Stimulated activated CD4-positive, alpha-beta T cell treated with anti-CD3 and anti-CD28 coated beads, Interleukin-15, amount 100 ng/mL, for 24 hours (primary cell): ENCODE data around the gene MAST4.
"Not testable (repeated sequence)": the region's sequence is repeated elsewhere in the genome, so short reads cannot be mapped to it uniquely, and the experiment has no call there.

ENCODE experiments used
- DNase-seq: peaks from one replicate; pipeline ENCODE4 v3.0.0-alpha.2; 2020

Gene MAST4

GRCh38 chr5:66752668-66753067, 156.5 kb downstream of the MAST4 start:
- DNase-seq: not testable (repeated sequence)

DNA sequence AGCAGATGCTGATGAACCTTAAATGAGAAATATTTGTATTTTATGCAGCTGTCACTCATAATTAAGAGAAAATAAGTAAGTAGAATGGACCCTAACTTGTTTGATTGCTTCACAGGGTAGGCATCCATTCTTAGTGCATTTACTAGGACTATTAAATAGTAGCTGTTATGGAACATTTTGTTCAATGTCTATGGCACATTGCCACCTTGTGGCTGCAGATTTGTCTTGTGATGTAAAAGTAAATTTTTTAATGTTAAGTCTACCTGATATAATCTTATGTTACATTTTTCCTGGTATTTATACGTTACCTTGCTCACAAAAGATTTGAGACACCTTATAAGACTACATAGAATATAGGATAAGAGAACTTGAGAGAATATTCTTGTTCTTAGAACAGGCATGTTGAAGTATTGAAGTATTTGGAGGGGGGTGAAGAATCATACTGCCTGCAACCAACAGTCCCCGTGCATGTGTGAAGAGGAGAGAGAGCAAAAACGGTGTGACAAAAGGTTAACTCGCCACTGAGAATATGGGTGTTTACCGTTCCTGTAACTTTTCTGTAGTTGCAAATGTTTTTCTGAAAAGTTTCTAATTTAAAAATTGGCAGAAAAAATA, 161.1 kb downstream of the MAST4 start:
- peak; percentile 46 for DNase-seq

GRCh38 chr5:66757834-66758371, 161.7 kb downstream of the MAST4 start:
- no peak for DNase-seq

DNA sequence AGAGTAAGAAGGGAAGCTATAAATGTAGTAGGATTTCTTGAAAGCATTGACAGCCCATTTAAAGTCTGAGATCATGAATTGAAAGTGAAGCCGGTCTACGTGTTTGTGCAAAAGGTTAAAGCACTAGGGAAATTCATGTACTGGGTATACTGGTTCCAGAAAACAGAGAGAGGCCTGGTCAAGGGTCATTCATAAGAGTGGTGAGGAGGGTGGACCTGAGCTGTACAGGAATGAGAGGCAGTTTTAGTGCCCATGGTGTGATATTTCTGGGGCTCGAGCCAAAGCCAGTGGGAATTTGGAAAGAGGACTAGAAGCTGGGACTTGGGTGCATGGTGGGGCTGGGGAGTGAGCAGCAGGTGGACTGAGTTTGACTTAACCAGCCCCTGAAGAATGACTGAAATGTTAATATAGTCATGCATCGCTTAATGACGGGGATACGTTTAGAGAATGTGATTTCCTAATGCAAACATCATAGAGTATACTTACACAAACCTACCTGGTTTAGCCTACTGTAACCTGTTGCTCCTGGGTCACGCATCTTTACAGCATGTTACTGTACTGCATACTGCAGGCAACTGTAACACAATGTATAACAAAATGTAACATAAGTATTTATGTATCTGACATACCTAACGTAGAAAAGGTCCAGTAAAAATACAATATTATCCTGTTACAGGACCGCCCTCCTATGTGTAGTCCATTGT, 173.0 kb downstream of the MAST4 start:
- no peak for DNase-seq

- DNase-seq: no peak
Observed at GRCh38 chr5:66769839-66770617, 173.8 kb downstream of the MAST4 start.

DNA sequence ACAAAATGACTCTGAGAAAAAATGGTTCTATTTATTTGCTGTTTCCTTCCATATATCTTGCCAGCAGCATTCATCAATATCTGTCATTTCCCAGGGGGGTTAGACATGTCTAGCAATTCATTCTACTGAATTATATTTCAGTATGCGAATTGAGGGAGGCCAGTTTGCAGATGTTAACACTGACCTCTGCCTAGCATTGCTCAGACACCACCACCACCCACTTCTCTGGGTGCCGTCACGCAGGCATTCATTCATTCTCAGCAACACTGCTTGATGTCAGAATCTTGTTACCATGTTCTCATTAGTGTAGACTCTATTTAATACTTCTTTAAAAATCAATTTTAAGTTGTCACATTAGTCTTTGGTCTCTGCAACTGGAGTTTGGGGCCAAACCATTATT, 181.7 kb downstream of the MAST4 start:
- DNase-seq: no peak

DNA sequence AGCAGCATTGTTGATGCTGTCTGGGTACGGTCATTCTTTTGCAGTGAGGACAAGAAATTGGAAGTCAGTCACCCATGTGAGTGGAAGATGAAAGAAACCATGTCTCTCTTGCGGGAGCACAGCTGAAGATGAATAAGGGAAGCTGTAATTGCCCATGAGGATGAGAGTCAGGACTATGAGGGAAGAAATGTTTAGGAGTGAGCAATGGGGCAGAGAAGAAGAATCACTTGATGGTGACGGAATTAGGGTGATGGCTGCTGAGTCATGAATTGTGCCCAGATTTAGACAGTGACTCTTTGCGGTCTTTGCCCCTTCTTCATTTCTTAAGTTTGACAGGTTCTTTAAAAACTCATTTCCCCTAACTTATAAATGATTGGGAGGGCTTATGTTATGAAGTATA, 183.3 kb downstream of the MAST4 start:
- DNase-seq: no peak

DNA sequence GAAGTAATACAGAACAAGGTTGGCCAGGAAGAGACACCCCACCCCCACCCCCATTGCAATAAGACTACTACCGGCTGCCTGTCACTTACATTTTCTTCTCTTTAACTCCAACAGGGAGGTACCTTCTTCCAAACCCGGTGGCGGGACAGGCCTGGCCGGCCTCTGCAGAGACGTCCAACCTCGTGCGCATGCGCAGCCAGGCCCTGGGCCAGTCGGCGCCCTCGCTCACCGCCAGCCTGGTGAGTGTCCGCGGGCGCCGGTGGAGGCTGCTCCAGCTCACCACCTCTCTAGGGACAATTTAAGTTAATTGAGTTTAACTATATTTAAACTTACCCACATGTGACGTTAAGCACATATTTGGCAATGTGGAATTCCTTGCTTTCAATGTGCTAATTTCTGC, 192.4 kb downstream of the MAST4 start:
- no peak for DNase-seq

- DNase-seq: no peak
Observed at GRCh38 chr5:66789434-66789833, 193.2 kb downstream of the MAST4 start.

DNA sequence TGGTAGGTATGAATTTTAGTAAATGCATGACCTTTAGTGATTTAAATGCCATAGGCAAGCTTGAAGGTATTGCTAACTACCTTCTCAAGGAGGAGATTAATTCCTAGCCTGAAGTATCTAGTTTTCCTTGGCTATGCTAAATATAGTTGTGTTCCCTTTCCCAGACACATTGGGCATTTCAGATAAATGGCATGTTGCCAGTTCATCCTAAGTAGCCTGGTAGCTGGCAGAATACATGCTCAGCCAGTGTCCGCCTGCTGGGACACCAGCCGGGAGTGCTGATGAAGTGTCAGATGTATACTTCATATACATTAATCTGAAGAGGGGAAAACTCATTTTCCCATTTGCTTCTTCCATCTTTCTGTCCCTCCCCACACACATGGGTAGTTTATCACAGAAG, 196.9 kb downstream of the MAST4 start:
- DNase-seq: no peak

GRCh38 chr5:66795682-66796081, 199.5 kb downstream of the MAST4 start:
- no peak for DNase-seq

- DNase-seq: no peak
Observed at GRCh38 chr5:66796305-66797292, 200.4 kb downstream of the MAST4 start.

GRCh38 chr5:66802941-66803340, 206.7 kb downstream of the MAST4 start:
- no peak for DNase-seq

GRCh38 chr5:66805514-66806430, 209.6 kb downstream of the MAST4 start:
- DNase-seq: no peak

DNA sequence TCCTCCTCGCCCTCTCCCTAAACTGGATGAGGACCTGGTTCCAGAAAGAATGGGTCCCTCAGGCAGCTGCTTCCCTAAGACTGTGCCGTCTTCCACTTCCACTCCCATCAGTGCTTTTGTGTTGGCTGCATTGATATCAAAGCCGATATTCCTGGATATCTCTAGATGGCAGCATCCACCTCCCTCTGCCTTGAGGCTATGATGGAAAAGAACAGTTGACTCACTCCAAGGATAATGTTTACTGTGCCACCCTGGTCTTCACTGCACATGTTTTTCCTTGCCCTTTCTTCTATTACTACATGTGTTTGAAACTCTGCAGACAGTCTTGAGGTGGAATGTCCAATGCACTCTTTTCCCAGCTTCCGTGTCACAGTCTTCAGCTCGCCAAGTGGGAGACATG, 211.6 kb downstream of the MAST4 start:
- no peak for DNase-seq

GRCh38 chr5:66808663-66809062, 212.5 kb downstream of the MAST4 start:
- DNase-seq: no peak

DNA sequence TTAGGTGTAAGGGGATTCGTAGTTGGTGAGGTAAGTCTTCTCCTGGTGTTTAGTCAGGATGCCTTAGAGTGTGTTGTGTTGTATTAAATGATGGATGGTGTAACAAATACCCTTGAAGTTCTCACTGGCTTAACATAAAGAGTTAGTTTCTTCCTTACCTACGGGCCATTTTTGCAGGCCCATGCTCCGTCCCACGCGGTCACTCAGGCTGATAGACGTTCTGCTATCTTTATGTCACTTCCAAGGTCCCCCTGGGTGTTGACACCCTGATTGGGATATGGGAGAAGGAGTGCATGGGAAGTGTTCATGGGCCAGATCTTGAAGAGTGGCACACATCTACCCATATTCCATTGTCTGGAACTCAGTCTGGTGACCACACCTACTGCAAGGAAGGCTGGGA, 214.0 kb downstream of the MAST4 start:
- no peak for DNase-seq

DNA sequence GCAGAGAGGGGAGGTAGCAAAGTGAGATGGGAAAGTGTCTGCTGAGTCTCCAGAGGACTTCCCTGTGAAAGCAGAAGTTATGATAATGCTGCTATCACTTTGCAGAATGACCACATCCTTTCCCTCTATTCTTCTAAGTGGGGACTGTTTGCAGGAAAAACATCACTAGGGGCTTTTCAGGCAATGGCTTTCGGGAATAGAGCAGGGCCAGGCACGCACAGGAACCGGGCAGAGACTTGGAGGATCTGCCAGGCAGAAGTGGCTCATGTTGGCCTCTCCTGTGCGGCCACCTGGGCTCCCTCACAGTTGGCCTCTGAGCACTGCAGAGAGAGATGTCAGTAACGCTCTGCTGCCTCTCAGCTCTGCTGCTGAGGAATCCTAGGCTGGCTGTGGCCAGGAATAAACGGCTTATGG, 214.7 kb downstream of the MAST4 start:
- no peak for DNase-seq

- DNase-seq: no peak
Observed at GRCh38 chr5:66812291-66812690, 216.1 kb downstream of the MAST4 start.

GRCh38 chr5:66813306-66813705, 217.1 kb downstream of the MAST4 start:
- DNase-seq: no peak
